AG20443 (cell line): ENCODE measurements around the gene RIMS1.
A peak's percentile ranks its signal among the peaks of the same experiment; 100 is the strongest.

Experiments
- DNase-seq: peaks from one replicate; pipeline ENCODE4 v3.0.0; 2012; ENCODE audit warnings: low spot score, mixed read lengths

Gene RIMS1

GRCh38 chr6:72416744-72417465 lies 530.6 kb downstream of the RIMS1 start:
- DNase-seq, result no peak

GRCh38 chr6:72417759-72418158 lies 531.4 kb downstream of the RIMS1 start:
- DNase-seq, result no peak

- DNase-seq, result peak; percentile 64
Observed at GRCh38 chr6:72418495-72418894, 532.1 kb downstream of the RIMS1 start.

- DNase-seq, result no peak
Observed at GRCh38 chr6:72419966-72420365, 533.6 kb downstream of the RIMS1 start.

GRCh38 chr6:72420409-72420808 lies 534.1 kb downstream of the RIMS1 start:
- DNase-seq, result no peak

GRCh38 chr6:72421387-72421786 lies 535.0 kb downstream of the RIMS1 start:
- DNase-seq, result no peak

- DNase-seq, result no peak
Observed at GRCh38 chr6:72422171-72422570, 535.8 kb downstream of the RIMS1 start.

- no peak for DNase-seq
Observed at GRCh38 chr6:72424476-72424875, 538.1 kb downstream of the RIMS1 start.

- peak; percentile 81 for DNase-seq
Observed at GRCh38 chr6:72425003-72425681, 538.8 kb downstream of the RIMS1 start.

- DNase-seq, result no peak
Observed at GRCh38 chr6:72440611-72441010, 554.3 kb downstream of the RIMS1 start.

- DNase-seq, result peak; percentile 16
Observed at GRCh38 chr6:72446430-72446829, 560.1 kb downstream of the RIMS1 start.
